Glomerular endothelial cell (primary cell): ENCODE results near the gene MED8. TPM values are rescaled to one million over a fixed set of nuclear protein-coding genes. Genes with fewer than 3 reads are reported as not detected.

Experiments
- DNase-seq: peaks from one replicate; pipeline ENCODE4 v3.0.0-alpha.2; 2011; ENCODE audit warnings: low read depth, low spot score; ENCODE audit errors: extremely low read depth
- total RNA-seq: library from RNA; depleted of rRNA; stranded (reverse); fragments of >200 nt; gene quantifications from 2 replicates; pipeline ENCODE4 v1.2.3, GENCODE V29; 2015

Gene MED8
- total RNA-seq, 1 donor from 2014 or later, result 44.9 TPM

DNA sequence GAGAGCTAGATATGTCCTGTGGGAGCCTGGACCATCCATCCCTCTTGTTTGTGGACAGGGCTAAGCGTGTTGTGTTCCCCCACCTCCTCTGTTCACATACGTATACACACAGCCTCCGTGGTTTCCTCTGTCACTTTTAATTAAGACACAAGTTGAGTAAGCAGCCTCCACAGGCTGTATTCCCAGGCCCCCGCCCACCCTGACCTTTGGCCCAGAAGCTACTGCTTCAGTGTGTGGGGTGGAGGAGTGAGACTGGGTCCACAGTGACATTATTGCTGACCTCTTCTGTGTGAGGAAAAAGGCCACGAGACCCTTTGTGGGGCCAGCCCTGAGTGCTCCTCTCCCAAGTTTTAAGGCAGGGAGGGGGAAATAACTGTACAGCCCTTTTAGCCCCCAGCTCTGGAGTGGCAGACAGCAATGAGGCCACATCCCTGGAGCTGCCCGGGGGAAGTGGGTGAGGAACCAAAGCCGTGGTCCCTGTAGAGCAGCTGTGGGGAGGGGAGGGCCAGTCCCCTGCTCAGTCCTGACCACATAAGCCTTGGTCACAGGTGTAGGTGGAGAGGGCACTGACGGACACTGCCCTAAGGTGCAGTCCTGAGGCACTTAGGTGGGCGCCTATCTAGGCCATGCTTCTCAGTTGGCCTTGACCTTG is 26.2 kb downstream of the MED8 start:
- no peak for DNase-seq

DNA sequence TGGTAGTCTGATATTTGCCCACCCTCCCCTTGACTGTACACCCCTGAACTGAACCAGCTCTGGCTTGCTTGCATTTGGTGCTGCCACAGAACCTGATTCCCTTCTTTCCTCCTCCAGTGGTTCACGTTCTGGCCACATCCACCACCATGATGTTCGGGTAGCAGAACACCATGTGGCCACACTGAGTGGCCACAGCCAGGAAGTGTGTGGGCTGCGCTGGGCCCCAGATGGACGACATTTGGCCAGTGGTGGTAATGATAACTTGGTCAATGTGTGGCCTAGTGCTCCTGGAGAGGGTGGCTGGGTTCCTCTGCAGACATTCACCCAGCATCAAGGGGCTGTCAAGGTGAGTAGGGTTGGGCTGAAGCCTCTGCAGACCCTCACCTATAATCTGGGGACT is 29.0 kb downstream of the MED8 start:
- DNase-seq, result no peak

DNA sequence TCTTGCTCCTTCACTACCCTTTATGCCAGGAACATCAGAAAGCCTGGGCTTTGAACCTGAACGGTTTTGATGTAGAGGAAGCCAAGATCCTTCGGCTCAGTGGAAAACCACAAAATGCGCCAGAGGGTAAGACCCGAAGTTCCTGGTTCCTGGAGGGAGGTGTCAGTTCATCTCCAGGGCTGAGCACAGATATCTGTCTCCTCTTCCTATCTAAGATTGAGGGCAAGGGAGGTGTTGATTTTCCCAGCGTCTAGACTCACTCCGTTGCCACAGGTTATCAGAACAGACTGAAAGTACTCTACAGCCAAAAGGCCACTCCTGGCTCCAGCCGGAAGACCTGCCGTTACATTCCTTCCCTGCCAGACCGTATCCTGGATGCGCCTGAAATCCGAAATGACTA is 29.9 kb downstream of the MED8 start:
- DNase-seq, result no peak

DNA sequence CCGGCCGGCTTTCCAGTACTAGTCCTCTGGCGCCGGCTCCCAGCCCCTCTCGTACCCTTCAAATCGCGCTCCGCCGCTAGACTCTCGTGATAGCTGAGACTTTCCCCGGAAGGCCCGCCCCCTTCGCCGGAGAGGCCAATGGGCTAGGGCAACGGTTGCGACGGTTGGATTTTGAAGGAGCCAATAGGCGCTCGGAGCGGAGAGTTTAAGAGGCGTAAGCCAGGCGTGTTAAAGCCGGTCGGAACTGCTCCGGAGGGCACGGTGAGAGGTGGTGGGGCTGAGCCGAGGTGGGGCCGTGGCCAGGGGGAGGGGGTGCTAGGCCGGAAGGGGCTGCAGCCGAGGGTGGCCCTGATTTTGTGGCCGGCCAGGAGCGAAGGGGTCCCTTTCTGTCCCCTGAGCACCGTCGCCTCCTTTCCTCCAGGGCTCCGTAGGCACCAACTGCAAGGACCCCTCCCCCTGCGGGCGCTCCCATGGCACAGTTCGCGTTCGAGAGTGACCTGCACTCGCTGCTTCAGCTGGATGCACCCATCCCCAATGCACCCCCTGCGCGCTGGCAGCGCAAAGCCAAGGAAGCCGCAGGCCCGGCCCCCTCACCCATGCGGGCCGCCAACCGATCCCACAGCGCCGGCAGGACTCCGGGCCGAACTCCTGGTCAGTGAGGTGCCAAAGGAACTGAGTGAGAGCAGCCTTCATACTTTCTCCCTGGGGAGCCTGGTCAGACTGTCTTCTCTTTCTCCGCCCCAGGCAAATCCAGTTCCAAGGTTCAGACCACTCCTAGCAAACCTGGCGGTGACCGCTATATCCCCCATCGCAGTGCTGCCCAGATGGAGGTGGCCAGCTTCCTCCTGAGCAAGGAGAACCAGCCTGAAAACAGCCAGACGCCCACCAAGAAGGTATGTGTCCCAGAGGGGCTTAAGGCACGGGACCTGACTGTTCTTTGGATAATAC is 30.6 kb downstream of the MED8 start, which contains the start of gene CDC20:
TSS of gene CDC20 (plus strand) at position 236 of the 948 bp plus-strand sequence. CDS start at position 471, 235 bp downstream.
- peak; percentile 68 for DNase-seq

DNA sequence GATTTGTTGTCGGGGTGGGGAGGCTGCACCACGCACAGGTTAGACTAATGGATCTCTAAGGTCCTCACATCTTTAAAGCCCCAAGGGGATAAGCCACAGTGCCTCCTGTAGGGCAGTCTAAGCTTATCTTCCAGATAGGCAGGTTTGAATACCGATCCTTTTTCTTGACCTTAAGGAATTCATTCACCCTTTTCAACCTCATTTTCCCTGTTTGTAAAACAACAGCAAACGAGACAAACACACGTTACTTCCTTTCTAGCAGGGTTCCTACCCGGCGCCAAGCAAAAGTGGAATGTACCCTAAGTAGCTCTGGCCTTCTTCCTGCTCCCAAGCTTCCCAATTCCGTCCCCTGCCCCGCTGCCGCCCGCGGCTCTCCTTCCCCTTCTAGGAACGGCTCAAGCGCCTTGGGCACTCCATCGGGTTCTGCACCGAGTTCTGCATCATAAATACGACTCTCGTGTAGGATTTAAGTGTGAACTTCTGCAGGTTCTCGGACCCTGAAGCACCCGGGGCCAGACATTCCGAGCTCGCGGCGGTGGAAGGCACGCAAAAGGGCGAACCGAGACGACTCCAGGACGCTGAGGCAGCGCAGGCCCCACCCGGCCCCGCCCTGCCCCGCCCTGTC is 31.4 kb downstream of the MED8 start:
- DNase-seq, result no peak

DNA sequence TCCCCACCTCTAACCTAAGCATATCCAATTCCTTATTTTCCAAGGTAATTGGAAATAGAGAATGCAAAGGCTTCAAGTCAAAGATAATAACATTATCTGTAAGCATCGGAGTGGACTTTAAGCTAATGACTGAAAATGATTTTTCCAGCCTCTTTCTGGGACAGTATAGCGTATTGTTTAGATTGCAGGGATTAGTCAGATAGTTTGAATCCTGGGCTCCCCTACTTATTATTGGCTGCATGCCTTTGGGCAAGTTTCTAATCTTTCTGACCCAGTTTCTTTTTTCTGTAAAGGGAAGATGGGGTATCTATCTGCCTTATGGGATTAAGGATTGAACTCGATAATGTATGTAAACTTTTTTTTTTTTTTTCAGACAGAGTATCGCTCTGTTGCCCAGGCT is 32.3 kb downstream of the MED8 start:
- DNase-seq, result no peak

DNA sequence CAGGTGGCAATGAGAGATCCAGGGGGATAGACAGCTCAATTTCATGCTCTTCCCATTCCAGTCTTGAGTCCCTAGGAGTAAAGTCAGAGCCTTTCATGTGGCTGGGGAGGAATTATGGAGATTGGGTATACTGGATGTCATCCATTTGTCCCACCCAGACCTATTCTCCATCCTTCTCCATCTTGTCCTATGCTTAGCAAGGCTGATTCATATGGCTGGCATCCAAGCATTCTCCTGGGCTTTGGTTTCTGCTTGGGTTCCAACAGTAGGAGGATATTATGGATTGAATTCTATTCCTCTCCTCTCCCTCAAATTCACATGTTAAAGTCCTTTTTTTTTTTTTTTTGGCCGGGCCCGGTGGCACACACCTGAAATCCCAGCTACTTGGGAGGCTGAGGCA is 34.7 kb downstream of the MED8 start:
- no peak for DNase-seq

DNA sequence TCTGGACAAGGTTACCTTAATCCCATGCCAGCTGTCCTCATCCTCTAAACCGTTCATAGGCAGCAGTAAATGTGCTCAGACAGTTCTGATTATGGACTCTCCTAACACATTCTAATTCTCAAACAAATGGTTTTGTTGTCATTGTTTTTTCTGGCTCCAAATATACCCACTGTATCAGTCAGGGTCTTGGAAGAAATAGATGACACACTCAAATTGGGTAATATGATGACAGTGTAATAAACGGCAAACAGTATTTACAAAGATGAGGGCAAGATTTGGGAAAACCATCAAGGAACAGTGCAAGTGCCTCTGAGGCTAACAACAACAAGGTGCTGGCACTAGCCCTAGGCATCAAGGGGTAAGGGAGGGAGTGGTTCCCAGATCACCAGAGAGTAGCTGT is 35.1 kb downstream of the MED8 start:
- no peak for DNase-seq

DNA sequence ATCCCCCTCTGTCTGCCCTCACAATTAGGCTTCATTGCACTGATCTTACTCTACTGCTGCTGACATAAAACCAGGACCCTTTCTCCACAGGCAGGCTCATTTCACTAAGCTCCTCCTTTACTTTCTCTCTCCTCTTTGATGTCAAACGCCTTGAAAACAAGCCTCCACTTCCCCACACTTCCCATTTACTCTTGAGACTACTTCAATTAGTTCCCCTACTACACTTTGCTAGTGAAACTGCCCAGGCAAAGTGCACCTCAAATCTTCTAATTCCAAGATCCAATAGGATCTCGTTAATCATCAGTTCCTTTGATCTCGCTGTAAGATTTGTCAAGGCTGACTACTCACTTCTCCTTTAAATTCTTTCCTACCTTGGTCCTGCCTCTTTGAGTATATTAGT is 36.7 kb downstream of the MED8 start:
- no peak for DNase-seq

DNA sequence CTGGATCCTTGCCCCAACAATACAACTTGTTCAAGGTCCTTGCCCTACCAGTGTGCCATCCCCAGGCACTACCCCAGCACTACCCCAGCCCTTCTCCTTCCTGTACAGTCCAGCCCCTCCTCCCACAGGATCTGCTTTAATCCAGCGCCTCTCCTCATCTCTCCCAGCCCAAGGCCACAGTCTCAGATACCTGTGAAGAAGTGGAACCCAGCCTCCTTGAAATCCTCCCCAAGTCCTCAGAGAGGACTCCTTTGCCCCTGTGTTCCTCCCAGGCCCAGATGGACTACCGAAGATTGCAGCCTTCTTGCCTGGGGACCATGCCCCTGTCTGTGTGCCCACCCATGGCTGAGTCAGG is 37.3 kb downstream of the MED8 start:
- no peak for DNase-seq

DNA sequence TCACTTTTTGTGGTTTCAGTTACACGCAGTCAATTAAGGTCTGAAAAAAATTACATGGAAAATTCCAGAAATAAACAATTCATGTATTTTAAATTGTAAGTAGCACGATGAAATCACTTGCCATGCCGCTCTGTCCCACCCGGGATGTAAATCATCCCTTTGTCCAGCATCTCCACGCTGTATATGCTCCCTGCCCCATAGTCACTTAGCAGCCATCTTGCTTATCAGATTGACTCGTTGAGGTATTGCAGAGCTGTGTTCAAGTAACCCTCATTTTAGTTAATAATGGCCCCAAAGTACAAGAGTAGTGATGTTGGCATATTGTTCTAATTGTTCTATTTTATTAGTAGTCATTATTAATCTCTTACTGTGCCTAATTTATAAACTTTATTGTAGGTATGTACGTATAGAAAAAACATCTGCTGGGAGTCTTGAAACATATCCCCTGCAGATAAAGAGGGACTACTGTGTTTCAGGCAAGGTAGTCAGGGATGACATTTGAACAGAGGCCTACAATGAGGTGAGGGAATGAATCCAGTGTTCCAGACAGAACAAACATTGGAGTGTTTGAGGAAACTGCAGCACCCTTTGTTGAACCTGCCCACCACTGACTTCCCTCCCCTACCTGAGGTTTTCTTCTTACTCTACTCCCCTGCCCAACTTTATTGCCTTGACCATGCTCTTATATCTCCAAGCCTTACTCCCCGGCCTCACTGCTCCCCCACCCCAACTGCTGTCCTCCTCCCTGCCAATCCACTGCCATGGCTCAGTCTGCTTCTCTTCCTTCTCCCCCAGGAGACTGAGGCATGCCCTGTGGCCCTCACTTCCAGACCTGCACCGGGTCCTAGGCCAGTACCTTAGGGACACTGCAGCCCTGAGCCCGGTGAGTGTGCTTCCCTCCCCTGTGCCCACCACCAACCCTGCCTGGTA is 37.9 kb downstream of the MED8 start:
- DNase-seq, result no peak

DNA sequence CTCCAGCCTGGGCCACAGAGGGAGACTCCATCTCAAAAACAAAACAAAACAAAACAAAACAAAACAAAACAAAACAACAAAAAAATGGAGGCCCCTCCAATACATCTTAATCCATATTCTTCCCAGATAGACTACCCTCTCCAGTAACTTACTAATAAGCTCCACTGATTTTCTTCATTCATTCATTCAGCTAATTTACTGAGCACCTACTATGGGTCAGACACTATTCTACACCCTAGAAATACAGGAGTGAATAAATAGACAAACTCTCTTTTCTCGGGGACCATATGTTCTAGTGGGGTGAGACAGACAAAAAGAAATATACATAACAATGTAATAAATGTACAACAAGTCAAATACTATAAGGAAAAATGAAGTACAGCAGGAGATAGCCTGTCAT is 38.6 kb downstream of the MED8 start:
- DNase-seq, result no peak

DNA sequence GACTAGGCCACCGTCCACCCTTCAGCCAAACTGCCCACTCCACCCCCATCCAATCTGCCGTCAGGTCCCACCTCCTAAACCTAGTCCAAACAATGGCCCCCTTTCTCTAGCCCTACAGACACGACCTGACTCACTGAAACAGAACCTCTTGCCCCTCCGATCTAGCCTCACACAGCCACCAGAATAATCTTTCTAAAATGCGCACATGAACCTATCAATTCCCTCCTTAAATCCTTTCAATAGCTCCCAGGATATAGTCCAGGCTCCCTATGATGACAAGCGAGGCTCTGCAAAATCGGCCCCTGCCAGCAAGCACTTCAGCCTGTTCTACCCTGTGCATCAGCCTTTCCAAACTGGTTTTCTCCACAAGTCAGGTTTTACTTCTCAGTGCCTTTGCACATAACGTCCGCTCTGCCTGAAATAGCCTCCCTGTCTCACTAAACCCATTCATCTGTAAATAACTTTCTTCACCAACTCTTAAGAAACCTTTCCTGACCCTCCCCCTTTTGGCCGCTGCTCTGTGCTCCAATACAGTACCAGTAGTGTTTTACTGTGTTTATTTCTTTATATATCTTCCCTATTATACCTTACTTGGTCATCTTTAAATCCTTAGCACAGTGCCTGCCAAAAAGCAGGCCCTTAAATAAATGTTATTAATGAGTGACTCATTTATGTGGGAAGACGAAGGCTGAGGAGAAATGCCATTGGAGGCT is 39.9 kb downstream of the MED8 start:
- DNase-seq, result no peak

DNA sequence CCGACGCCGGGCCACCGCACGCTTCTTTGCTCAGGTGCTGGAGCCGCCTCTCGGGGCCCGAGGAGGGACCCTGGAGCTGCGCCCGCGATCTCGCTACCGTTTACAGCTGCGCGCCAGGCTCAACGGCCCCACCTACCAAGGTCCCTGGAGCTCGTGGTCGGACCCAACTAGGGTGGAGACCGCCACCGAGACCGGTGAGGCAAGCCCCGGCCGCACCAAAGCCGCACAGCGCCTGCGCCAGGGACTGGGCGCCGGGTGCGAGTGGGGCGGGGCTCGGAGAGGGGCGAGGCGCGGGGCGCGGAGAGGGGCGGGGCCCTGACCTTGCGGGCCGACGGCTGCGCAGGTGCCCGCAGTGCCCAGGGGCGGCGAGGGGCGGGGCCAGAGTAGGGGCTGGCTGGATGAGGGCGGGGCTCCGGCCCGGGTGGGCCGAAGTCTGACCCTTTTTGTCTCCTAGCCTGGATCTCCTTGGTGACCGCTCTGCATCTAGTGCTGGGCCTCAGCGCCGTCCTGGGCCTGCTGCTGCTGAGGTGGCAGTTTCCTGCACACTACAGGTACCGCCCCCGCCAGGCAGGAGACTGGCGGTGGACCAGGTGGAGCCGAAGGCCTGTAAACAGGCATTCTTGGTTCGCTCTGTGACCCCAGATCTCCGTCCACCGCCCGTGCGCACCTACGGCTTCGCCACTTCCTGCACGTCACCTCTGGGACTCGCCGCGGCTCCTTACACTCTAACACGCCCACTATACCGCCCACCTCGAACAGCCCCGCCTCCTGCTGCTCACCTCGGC is 40.6 kb downstream of the MED8 start:
- DNase-seq, result no peak

DNA sequence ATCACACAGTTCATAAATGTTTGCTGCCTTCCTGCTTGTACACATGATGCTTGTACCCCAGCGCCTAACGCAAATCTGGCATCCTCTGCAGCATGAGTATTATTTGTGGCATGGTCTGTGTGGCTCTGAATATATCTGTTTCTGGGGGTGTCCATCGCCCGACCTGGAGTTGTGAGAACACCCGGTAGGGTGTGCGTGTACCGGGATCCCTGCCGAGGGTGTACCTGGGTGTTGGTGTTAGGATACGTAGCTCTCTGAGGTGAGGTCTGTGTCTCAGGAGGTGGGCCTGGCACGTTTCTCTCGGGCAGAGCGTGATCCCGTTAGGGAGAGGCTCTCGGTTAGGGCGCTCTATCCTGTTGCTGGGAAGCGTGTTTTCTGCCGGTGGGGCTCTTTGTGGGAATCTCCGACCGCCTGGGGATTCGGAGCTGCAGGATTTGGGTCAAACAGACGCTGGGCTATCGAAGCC is 41.2 kb downstream of the MED8 start:
- DNase-seq, result no peak

DNA sequence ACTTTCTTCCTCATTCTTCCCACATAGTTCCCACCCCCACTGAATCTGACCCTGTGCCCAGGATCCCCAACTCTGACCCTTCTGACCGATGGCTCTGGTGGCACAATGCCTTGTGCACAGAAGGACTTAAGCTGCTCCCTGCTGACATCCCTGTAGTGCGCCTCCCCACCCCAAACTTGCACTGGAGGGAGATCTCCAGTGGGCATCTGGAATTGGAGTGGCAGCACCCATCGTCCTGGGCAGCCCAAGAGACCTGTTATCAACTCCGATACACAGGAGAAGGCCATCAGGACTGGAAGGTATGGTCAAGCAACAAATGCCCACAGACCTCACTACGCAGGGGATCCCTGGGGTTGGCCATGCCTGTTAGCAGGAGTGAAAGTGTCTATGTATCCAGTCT is 43.0 kb downstream of the MED8 start:
- no peak for DNase-seq

DNA sequence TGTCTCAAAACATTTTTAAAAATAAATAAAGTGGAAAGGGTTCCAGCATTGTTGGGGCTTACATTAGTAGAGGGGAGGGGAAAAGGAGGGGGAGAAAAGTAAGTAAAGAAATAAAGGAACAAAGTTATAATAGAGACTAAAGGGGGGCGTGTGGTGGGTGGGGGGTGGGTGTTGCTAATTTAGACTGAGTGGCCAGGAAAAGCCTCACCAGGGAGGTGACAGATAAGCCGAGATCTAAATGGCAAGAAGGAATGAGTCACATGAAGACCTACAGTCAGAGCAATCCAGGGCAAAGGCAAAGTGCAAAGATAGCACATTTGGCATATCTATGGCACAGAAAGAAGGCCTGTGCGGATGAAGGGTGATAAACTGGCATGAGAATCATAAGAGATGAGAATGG is 44.5 kb downstream of the MED8 start:
- DNase-seq, result no peak

DNA sequence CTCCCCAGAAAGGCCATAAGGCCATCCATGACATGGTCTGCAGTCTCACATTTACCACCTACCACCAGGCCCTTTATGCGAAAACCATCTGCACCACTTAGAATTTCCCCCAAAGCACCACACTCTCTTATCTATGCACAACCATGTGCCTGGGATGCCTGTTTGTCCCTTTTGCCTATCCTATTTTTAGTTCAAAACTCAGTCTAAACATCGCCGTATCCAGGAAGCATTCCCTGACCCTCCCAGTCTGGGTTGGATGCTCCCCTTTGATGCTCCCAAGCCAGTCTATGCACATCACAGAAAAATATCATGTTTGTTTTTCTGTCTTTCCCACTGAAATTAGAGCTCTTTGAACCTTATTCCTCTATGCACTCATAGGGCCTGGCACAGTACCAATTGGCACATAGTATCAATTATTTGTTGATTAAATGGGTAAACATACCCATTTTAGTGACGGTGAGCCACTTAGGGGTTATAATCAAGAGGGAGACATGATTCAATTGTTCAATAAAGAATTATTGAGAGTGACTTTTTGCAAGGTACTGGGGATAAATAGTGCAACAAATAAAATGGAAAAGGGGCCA is 45.2 kb downstream of the MED8 start:
- no peak for DNase-seq

DNA sequence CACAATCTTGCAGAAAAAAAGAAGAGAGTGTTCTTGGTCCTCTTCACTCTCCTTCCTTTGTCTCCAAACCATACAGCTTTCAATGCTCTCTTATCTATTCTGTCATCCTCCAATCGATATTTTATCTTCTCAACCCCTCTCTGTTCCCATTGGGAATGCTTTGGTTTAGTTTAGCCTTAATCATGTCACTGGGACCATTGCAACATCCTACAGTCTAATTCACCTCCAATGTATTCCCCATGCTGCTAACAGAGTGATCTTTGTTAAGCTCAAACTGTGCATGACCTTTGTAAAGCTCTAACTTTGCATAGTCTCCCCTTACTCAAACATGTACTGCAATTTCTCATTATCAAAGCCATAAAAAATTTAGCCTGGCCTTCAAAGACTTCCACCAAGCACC is 49.0 kb downstream of the MED8 start:
- DNase-seq, result no peak
